HTR-8/SVneo (cell line): Measurements from ENCODE around the gene MUC5B.

ENCODE experiments used
- DNase-seq: peaks from one replicate; pipeline ENCODE4 v3.0.0; 2011; ENCODE audit warnings: low spot score, mixed read lengths; ENCODE audit not compliant: insufficient read length
- FAIRE-seq: peaks from 2 replicates; lab custom pipeline; 2011; peaks lifted over from hg19 to GRCh38; lab: Jason Lieb, UNC

Gene MUC5B

DNA sequence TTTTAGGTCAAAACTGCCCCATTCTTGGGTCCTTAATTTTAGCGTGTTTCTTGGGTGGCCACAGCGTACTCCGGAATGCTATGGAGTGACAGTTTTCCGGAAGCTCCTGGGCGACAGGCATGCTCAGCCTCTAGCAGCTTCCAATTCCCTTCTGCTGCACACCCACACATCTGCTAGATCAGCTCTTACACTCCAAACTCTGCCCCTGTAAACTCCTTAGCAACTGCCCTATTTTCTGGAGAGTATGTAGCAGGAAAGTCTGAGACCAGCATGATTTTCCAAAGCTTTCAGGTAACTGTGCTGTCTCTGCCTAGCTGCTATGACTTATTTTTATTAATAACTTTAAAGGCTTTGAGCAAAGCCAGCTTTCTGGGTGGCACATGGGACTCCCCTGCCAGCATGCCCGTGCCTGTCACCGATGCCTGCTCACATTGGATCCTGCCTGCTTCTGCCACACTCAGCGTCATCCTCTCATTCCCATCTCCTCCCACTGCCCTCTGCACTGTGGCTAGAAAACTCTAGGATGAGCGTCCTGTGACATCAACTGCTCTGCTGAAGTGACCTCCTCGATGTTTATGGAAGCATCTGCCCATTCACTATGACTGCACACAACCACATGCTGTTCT, 69.3 kb downstream of the MUC5B start:
- DNase-seq, result no peak
- FAIRE-seq, result no peak

GRCh38 chr11:1292644-1293618, 70.1 kb downstream of the MUC5B start:
- DNase-seq (no peak), FAIRE-seq (no peak)

GRCh38 chr11:1293619-1294015, 70.8 kb downstream of the MUC5B start:
- DNase-seq (peak; percentile 44), FAIRE-seq (no peak)

- FAIRE-seq, result no peak
- DNase-seq, result no peak
These were observed 72.2 kb downstream of the MUC5B start for GRCh38 chr11:1295086-1295485.

DNA sequence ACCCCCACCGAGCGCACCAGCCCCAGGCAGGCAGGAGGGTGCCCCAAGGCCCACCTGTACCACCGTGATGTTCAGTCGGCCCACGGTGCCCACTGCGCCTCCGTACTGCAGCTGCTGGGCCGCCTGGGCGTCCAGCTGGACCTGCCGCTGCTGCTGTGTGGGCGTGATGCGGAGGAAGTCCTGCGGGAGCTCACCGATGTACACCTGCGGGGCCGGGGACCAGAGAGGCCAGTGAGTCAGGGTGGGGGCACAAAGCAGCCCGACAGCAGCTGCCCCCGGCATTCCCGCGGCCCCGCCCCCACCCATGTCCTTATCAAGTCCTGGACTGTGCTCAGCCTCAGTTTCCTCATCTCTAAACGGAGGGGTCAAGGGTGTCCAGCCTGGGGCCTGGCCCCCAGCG, 72.7 kb downstream of the MUC5B start:
- no peak for FAIRE-seq
- DNase-seq, result no peak

GRCh38 chr11:1296287-1296686, 73.4 kb downstream of the MUC5B start:
- DNase-seq (no peak), FAIRE-seq (no peak)

GRCh38 chr11:1297011-1297575, 74.2 kb downstream of the MUC5B start:
- FAIRE-seq (no peak), DNase-seq (no peak)

- no peak for FAIRE-seq
- no peak for DNase-seq
These were observed 75.0 kb downstream of the MUC5B start for GRCh38 chr11:1297576-1298473.

- FAIRE-seq, result no peak
- DNase-seq, result peak; percentile 41
These were observed 76.0 kb downstream of the MUC5B start for GRCh38 chr11:1298695-1299492.

- DNase-seq (no peak), FAIRE-seq (no peak)
These were observed 76.8 kb downstream of the MUC5B start for GRCh38 chr11:1299621-1300020.

DNA sequence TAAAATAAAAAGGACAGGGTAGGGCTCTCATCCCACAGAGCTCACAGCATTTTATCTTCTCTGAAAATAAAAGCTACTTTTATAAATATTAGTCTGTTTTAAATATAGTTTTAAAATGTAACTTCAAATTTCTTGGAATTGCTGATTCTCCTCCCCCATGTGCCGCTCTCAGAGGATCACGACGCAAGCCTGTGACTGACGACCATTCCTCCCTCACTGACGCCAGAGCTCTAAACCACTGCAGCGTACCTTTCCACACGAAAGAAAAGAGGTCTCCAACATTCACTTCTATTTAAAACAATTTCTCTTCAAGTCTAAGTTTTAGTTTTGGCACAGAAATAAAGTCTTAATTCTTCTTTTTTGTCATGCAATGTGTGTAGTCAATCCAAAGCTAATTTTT, 77.3 kb downstream of the MUC5B start:
- no peak for DNase-seq
- FAIRE-seq, result no peak

DNA sequence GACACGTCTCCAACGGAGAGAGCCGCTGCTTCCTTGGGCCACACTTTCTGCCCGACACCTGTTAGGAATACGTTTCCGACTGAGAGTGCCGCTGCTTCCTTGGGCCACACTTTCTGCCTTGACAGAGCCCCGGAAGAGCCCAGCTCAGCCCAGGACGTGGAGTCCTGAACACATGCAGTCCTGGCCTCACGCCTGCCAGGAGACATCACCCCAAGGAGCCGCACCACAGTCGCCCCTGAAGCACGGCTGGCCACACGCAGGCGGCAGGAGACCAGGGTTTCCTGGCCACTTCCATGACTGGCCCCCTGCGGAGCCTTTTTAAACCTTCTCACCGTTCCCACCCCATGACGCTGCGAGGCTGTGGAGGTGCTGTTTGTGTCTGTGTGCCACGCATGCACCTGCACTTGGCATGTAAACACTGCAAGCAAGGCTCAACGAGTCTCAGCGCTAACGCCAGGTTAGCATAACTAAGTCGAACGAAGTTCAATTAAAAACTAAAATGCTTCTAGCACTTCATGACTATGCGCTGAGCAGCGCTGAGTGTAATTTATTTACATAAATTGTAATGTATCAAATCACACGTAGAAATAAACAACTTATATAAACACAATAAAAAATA, 77.8 kb downstream of the MUC5B start:
- no peak for FAIRE-seq
- no peak for DNase-seq

GRCh38 chr11:1301220-1302000, 78.5 kb downstream of the MUC5B start:
- FAIRE-seq (no peak), DNase-seq (no peak)

GRCh38 chr11:1302041-1302460, 79.2 kb downstream of the MUC5B start:
- DNase-seq, result no peak
- no peak for FAIRE-seq

DNA sequence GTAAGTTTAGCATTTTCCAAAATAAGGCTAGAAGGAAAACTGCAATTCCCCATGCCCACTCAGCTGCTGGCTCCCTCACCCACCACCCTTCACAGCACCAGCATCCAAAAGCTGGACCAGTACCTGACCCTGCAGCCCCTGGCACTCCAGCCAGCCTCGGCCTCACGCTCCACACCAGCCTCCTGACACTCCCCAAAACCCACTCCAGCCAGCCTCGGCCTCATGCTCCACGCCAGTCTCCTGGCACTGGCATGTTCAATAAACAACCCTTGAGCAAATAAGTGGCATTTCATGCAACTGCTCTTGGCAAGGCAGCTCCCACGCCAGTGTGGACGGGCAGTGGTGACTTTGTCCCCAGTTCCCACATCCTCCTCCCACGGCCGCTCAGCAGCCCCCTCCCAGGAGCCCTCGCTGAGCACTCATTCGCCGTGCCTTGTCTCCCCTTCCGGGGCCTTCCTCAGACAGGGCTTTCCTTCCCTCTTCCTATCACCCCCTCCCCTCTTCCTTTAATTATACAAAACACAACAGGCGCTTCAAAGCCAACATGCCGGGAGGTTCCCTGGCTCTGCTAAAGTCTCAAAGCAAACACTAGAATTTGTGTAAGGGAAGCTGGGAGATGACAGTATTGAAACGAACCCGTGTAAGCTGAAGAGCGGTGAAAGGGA, 79.7 kb downstream of the MUC5B start:
- no peak for FAIRE-seq
- no peak for DNase-seq

DNA sequence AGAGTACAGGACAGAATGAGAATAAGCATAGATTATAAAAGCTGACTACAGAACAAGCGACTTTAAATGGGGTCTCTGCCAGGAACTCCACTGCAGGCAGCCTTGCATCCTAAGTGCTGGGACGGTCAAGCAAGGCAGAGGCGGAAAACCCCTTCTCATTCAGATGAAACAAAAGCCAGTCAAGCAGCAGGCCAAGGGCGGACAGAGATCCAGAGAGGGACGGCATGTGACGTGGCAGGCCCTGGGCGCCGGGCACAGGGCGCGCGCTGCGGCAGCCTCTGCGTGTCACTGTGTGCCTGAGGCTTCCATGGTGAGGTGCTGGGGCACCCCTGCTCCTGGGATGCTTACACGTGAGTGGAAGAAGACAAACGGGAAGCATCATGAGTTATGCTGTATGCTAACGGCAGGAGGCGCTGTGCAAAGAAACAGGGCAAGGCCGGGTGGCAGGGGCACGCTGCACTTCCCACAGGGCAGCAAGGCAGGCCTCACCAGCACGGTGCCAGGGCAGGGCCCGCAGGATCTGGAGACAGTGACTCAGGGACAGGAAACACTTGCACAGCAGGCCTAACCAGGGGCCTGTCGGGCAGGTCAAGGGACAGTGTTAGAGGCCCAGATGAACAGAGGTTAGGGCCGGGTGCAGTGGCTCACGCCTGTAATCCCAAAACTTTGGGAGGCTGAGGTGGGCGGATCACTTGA, 80.4 kb downstream of the MUC5B start:
- DNase-seq (no peak), FAIRE-seq (peak; percentile 16)

GRCh38 chr11:1303973-1304372, 81.1 kb downstream of the MUC5B start:
- FAIRE-seq (no peak), DNase-seq (no peak)
